Spleen (tissue), 11 donors: ENCODE results near the gene ALG8. TPM values are rescaled to one million over a fixed set of nuclear protein-coding genes. Genes with fewer than 3 reads are reported as not detected.
A peak's percentile ranks its signal among the peaks of the same experiment; 100 is the strongest.

ENCODE experiments used
- DNase-seq: peaks from one replicate; pipeline ENCODE4 v3.0.0-alpha.2; 2020
- H3K27ac ChIP-seq, 8 donors: fragments of 200-600 bp; sonication (generic) in 7 of 8; 1 replicate in 4 of 8; 2 replicates in 4 of 8; pipeline versions ENCODE4 v1.5.0 to v1.8.0; 2016 to 2021; ENCODE audit warnings: inconsistent platforms in 4 of 8, mild to moderate bottlenecking in 4 of 8, moderate library complexity in 1 of 8
- H3K27me3 ChIP-seq, 7 donors: fragments of 200-600 bp; sonication (generic) in 6 of 7; replicated peaks in 1 of 7; 1 replicate in 4 of 7; 2 replicates in 3 of 7; pipeline versions ENCODE4 v1.5.0 to v1.8.0; 2016 to 2021; ENCODE audit warnings: inconsistent platforms in 3 of 7, mild to moderate bottlenecking in 1 of 7
- H3K36me3 ChIP-seq, 6 donors: fragments of 200-600 bp; sonication (generic) in 5 of 6; 1 replicate in 4 of 6; 2 replicates in 2 of 6; pipeline versions ENCODE4 v1.5.0 to v1.8.0; 2016 to 2021; ENCODE audit warnings: inconsistent platforms in 2 of 6
- H3K4me1 ChIP-seq, 6 donors: fragments of 200-600 bp; sonication (generic) in 5 of 6; 1 replicate in 3 of 6; 2 replicates in 3 of 6; pipeline versions ENCODE4 v1.5.0 to v1.8.0; 2016 to 2021; ENCODE audit warnings: inconsistent platforms in 3 of 6
- H3K4me3 ChIP-seq, 8 donors: fragments of 200-600 bp; sonication (generic) in 7 of 8; 1 replicate in 4 of 8; 2 replicates in 4 of 8; pipeline versions ENCODE4 v1.5.0 to v1.8.0; 2016 to 2021; ENCODE audit warnings: inconsistent platforms in 4 of 8, mild to moderate bottlenecking in 4 of 8, moderate library complexity in 2 of 8
- H3K9me3 ChIP-seq, 8 donors: fragments of 200-600 bp; sonication (generic) in 7 of 8; 1 replicate in 4 of 8; 2 replicates in 4 of 8; pipeline versions ENCODE4 v1.5.0 to v1.8.0; 2016 to 2021; ENCODE audit warnings: inconsistent platforms in 4 of 8
- POLR2A ChIP-seq, 3 donors: fragments of 450-650 bp; IDR thresholded peaks; one replicate each; pipeline ENCODE4 v1.5.1; 2017; ENCODE audit warnings: antibody characterized with exemption in 3 of 3, mild to moderate bottlenecking in 1 of 3
- POLR2AphosphoS5 ChIP-seq, 3 donors: sonication (generic); formaldehyde crosslinking; IDR thresholded peaks; one replicate each; pipeline ENCODE4 v1.5.1; 2017; ENCODE audit warnings: antibody characterized with exemption in 3 of 3
- WGBS, 5 donors: extraction: QIAGEN DNeasy Blood & Tissue Kit in 3 of 5; methylation state at CpG; one replicate each; pipeline versions ENCODE4 v1.1.5 to v1.1.7; 2013 to 2018; 5-methylcytosine and 5-hydroxymethylcytosine counted together
- intact Hi-C: fragments of 100-400 bp; cut with DNase I; formaldehyde crosslinking; loops from one replicate; pipeline ENCODE4 v1.15.0; 2023; ENCODE audit warnings: low total_unique reads
- polyA plus RNA-seq, 3 donors: library from polyadenylated mRNA; stranded (reverse); fragments of 200-250 nt; gene quantifications; one replicate each; pipeline ENCODE4 v1.2.1, GENCODE V29; 2013
- total RNA-seq, 7 donors: library from RNA; depleted of rRNA in 3 of 7; stranded (reverse); fragments of >200 nt in 3 of 7; fragmentation: NEBNext Ultra II Directional in 4 of 7; extraction: Animal tissue kit (Norgen Biotek cat#: 25700) in 4 of 7; gene quantifications; one replicate each; pipeline versions ENCODE4 v1.1.0 to v1.2.1, GENCODE V29; 2016 to 2021
- TF ChIP-seq, protein P1 (sequence below), 11 experiments: fragments of 200-600 bp in 7 of 11; fragments of 450-650 bp in 4 of 11; sonication (generic) in 4 of 11; IDR thresholded peaks in 8 of 11; conservative IDR thresholded peaks in 3 of 11; 1 replicate in 7 of 11; 2 replicates in 4 of 11; pipeline versions ENCODE4 v1.4.0 to v1.8.0; 2016 to 2021; ENCODE audit warnings: antibody characterized with exemption in 11 of 11, inconsistent platforms in 4 of 11, mild to moderate bottlenecking in 1 of 11
- donor health status: healthy with polysubstance abuse.
- donor health status: DM: no; HTN: no; CAD: no; lungs with moderate emphysema.
- donor health status: DM: no; HTN: no; CAD: no.
- donor health status: Bipolar disorder and iron deficiency.
- donor health status: healthy.
- donor health status: DM: no; HTN: no; CAD: no.
- donor health status: DM: yes; HTN: yes; CAD: no.

The ALG8 gene
- total and polyA plus RNA-seq, 10 donors = 17.4 to 35.7 (median 31.3) TPM

DNA sequence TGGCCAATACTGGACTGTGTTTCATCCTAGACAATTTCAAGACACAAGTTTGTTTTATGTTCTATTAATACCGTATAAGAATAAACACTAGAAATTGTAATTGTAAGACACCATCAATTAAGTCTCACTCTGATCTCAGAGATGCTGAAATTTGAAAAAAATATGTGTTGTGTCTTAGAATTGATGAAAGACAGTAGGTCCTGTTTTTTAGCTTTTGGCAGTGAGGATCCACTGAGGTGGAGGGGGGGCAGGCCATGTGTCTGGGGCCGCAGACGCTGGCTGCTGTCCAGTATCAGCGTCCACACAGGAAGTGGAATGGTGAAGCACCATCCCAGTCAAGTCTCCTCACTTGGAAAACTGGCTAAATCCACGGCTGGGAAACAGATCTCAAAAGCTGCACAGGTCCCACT, 22.5 kb upstream of the ALG8 start:
- no peaks in the 10 kb centered on the region for H3K9me3 ChIP-seq
- no peaks in the 10 kb centered on the region for H3K36me3 ChIP-seq
- H3K4me1 ChIP-seq = no peaks in the 10 kb centered on the region
- TF ChIP-seq, protein P1, sequence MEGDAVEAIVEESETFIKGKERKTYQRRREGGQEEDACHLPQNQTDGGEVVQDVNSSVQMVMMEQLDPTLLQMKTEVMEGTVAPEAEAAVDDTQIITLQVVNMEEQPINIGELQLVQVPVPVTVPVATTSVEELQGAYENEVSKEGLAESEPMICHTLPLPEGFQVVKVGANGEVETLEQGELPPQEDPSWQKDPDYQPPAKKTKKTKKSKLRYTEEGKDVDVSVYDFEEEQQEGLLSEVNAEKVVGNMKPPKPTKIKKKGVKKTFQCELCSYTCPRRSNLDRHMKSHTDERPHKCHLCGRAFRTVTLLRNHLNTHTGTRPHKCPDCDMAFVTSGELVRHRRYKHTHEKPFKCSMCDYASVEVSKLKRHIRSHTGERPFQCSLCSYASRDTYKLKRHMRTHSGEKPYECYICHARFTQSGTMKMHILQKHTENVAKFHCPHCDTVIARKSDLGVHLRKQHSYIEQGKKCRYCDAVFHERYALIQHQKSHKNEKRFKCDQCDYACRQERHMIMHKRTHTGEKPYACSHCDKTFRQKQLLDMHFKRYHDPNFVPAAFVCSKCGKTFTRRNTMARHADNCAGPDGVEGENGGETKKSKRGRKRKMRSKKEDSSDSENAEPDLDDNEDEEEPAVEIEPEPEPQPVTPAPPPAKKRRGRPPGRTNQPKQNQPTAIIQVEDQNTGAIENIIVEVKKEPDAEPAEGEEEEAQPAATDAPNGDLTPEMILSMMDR (IDR thresholded peaks at IDR 0.05 in 8 of 11, conservative IDR thresholded peaks at IDR 0.05 in 3 of 11) = no peak
- TF ChIP-seq POLR2AphosphoS5 (IDR thresholded peaks at IDR 0.05) = no peak
- no peak for TF ChIP-seq POLR2A (IDR thresholded peaks at IDR 0.05)
- WGBS, 5 donors = 50 to 68% (median 66%) methylated on average over 5 of the region's 5 CpGs
- no peaks in the 10 kb centered on the region for H3K27me3 ChIP-seq
- intact Hi-C loops = no loop called here
- peak; percentile 14 for DNase-seq
- no peak overlapping the region for H3K27ac ChIP-seq
- H3K4me3 ChIP-seq = no peak overlapping the region

DNA sequence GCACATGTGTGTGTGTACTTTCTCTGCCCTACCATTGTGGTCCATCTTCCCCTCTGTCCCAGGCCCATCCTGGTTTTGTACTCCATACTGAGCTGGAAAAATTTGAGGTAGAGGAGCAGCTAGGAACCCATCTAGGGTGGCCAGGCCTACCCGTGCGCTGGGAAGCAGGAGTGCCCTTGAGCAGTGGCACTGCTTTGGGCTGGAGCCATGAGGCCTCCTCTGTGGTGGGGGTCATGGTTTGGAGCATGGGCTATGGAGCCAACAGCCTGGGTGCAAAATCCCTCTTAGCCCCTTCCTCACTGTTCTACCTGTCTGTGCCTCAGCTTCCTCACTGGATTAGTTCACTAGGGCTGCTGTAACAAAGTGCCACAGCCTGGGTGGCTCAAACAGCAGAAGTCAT, 21.9 kb upstream of the ALG8 start:
- Histone ChIP-seq H3K27ac (no peak overlapping the region), H3K4me1 (no peaks in the 10 kb centered on the region), H3K27me3 (no peaks in the 10 kb centered on the region), H3K4me3 (no peak overlapping the region), H3K9me3 (no peaks in the 10 kb centered on the region), H3K36me3 (no peaks in the 10 kb centered on the region)
- intact Hi-C loops = no loop called here
- WGBS, 5 donors = 73 to 100% (median 96%) methylated on average over 2 of the region's 2 CpGs
- DNase-seq = peak; percentile 39
- TF ChIP-seq POLR2A (IDR thresholded peaks at IDR 0.05) = no peak
- TF ChIP-seq, protein P1 (IDR thresholded peaks at IDR 0.05 in 8 of 11, conservative IDR thresholded peaks at IDR 0.05 in 3 of 11) = no peak
- no peak for TF ChIP-seq POLR2AphosphoS5 (IDR thresholded peaks at IDR 0.05)

DNA sequence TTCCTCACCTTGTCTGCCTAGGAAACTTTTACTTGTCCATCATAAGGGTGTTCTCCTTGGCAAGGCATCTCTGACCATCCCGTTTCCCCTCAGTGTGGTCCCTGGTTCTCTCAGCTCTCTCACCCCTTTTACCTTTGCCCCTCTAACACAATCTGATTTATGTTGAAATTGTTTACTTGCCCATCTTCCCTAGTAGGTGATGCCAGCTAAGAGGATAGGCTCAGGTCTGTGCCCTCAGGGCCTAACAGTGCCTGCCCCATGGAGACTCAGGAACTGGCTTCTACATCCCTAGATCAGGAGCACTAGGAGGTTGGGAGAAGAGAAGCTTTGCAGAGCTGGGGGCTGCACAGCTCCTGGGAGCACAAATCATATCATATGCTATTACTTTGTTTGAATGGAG, 21.1 kb upstream of the ALG8 start:
- Histone ChIP-seq H3K27me3 (no peaks in the 10 kb centered on the region), H3K36me3 (no peaks in the 10 kb centered on the region), H3K27ac (no peak overlapping the region), H3K4me1 (no peaks in the 10 kb centered on the region), H3K4me3 (no peak overlapping the region), H3K9me3 (no peaks in the 10 kb centered on the region)
- TF ChIP-seq, protein P1 (IDR thresholded peaks at IDR 0.05 in 8 of 11, conservative IDR thresholded peaks at IDR 0.05 in 3 of 11) = no peak
- no peak for TF ChIP-seq POLR2A (IDR thresholded peaks at IDR 0.05)
- TF ChIP-seq POLR2AphosphoS5 (IDR thresholded peaks at IDR 0.05) = no peak
- 68 to 95% (median 88%) methylated on average over 1 of the region's 1 CpG for WGBS, 5 donors
- DNase-seq = peak; percentile 42
- intact Hi-C loops = no loop called here

DNA sequence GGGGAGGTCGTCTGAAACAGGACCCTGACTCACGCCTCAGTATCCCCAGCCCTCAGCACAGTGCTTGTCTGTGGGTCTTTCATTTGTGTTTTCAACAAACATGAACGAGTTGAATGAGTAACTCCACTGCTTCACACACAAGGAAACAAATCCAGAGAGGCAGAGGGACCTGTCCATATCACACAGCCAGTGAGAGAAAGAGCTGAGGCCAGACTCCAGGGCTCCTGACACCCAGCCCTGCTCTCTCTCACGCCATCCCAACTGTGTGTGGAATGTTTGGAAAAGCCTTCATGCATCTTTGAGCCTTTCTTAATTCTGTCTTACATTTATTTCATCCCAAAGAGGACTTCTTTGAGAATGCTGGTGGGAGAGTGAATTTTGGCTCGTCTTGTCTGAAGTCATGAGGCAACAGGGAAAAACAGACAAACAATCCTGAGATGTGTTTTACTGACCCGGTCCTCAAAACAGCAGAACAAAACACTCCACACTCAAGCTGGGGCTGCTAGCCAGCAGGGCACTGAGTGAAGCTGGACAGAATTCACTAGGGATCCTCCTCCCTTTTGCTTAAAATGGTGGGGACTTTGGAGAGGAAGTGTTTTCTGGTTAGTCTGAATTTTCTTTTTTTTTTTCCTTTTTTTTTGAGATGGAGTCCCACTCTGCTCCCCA, 19.7 kb upstream of the ALG8 start:
- H3K4me3 ChIP-seq = no peak overlapping the region
- intact Hi-C loops = no loop called here
- no peaks in the 10 kb centered on the region for H3K4me1 ChIP-seq
- DNase-seq = peak; percentile 3
- H3K27ac ChIP-seq = no peak overlapping the region
- no peaks in the 10 kb centered on the region for H3K9me3 ChIP-seq
- TF ChIP-seq, protein P1 (IDR thresholded peaks at IDR 0.05 in 8 of 11, conservative IDR thresholded peaks at IDR 0.05 in 3 of 11) = no peak
- TF ChIP-seq POLR2AphosphoS5 (IDR thresholded peaks at IDR 0.05) = no peak
- TF ChIP-seq POLR2A (IDR thresholded peaks at IDR 0.05) = no peak
- 75 to 82% (median 76%) methylated on average over 6 of the region's 6 CpGs for WGBS, 5 donors
- no peaks in the 10 kb centered on the region for H3K27me3 ChIP-seq
- H3K36me3 ChIP-seq = no peaks in the 10 kb centered on the region
